OCI-LY7 (cell line): ENCODE data around the gene LAMC1.

ENCODE experiments used
- EZH2phosphoT487 ChIP-seq: fragments of 200-600 bp; sonication (generic); IDR thresholded peaks from 2 replicates; pipeline ENCODE4 v1.6.1; 2018; ENCODE audit warnings: low read depth, borderline replicate concordance, mild to moderate bottlenecking, mixed run types, antibody characterized with exemption, low read length, moderate library complexity, mixed read lengths
- TF ChIP-seq, protein P1 (sequence below): fragments of 200-600 bp; sonication (generic); conservative IDR thresholded peaks from 2 replicates; pipeline ENCODE4 v1.5.1; 2014; ENCODE audit warnings: mild to moderate bottlenecking, antibody characterized with exemption, low read length, moderate library complexity, mixed read lengths

DNA sequence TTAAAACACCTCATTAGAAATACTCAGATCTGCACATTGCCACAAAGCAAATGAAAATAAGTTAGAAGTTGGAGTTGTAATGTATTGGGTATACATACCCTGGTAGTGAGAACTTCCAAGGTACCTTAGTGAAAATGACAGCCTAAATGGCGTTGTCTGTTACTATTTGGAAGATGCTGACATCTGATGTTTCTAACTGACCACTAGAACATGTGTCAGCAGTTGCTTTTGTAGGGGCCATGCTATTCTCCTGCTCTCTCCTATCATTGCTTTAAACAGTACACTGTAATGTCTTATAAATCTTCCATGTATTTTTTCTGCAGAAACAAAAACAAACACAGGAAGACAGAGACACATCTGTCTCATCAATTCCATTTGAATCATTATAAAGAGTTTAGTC is 40.1 kb downstream of the LAMC1 start:
- TF ChIP-seq, protein P1, sequence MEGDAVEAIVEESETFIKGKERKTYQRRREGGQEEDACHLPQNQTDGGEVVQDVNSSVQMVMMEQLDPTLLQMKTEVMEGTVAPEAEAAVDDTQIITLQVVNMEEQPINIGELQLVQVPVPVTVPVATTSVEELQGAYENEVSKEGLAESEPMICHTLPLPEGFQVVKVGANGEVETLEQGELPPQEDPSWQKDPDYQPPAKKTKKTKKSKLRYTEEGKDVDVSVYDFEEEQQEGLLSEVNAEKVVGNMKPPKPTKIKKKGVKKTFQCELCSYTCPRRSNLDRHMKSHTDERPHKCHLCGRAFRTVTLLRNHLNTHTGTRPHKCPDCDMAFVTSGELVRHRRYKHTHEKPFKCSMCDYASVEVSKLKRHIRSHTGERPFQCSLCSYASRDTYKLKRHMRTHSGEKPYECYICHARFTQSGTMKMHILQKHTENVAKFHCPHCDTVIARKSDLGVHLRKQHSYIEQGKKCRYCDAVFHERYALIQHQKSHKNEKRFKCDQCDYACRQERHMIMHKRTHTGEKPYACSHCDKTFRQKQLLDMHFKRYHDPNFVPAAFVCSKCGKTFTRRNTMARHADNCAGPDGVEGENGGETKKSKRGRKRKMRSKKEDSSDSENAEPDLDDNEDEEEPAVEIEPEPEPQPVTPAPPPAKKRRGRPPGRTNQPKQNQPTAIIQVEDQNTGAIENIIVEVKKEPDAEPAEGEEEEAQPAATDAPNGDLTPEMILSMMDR = no peak
- no peak for TF ChIP-seq EZH2phosphoT487
